ENCODE data around the gene MRPL51. TPM values are rescaled to one million over a fixed set of nuclear protein-coding genes. Genes with fewer than 3 reads are reported as not detected.

Gene MRPL51
- total and polyA plus RNA-seq, 9 of the 15 experiments (the other 6 are each of a cell fraction or from before 2014, with no cell fraction given), result 127 to 727 (median 208) TPM

- ATAC-seq, result no peak
- peaks cover 5 to 8% of the 10 kb centered on the region in 2 experiments; a peak in 4 of 5 replicates for H3K4me1 ChIP-seq (replicated peaks in 1 of 2; ENCODE audit: control insufficient read depth in 2 of 2, insufficient read depth in 2 of 2, low read length in 2 of 2)
- H4K20me1 ChIP-seq (replicated peaks; ENCODE audit: control insufficient read depth, insufficient read depth, low read length), result no peaks in the 10 kb centered on the region
- ChIA-PET CTCF (ENCODE audit: low intra/inter-chr PET ratio) (no interaction called here), POLR2A (interaction anchor here (0.6 to 1.3 kb wide), 5 partner anchors 13 to 415 kb away, joined by 3 to 7 read pairs (median 3); partner anchors contain the start of gene VAMP1)
- no peak overlapping the region for H3K9ac ChIP-seq (ENCODE audit: insufficient read depth in 1 of 2, low read depth in 2 of 2, low read length in 2 of 2)
- H3K9me3 ChIP-seq (replicated peaks; ENCODE audit: control insufficient read depth, insufficient read depth, low read depth, low read length), result no peaks in the 10 kb centered on the region
- H3K79me2 ChIP-seq (ENCODE audit: control insufficient read depth, insufficient read depth, low read length), result no peaks in the 10 kb centered on the region
- no peak for DNase-seq (ENCODE audit: extremely low read depth in 1 of 4, low spot score in 3 of 4)
- intact Hi-C loops (cut with micrococcal nuclease), result no loop called here
- 47% methylated on average over 12 of the region's 12 CpGs for WGBS (ENCODE audit: insufficient coverage, low coverage, missing lambda C conversion rate)
- H3K4me3 ChIP-seq, result no peak overlapping the region
- in situ Hi-C loops (cut with MboI), result loop anchor here (25.0 kb wide), 1 partner anchor 395 kb away; no protein-coding TSS in a partner anchor
- no peaks in the 10 kb centered on the region for H3K27me3 ChIP-seq (ENCODE audit: control insufficient read depth in 2 of 2, insufficient read depth in 2 of 2, low read length in 2 of 2)
- H2AFZ ChIP-seq (ENCODE audit: low read depth, low read length), result no peak overlapping the region
- no TSS peak for BruUV-seq (replicated peaks)
- H3K4me2 ChIP-seq (ENCODE audit: insufficient read depth, low read length), result no peak overlapping the region
- no peaks in the 10 kb centered on the region for H3K9me1 ChIP-seq (ENCODE audit: control insufficient read depth, insufficient read depth, low read length)
- 0 out of 3 replicates have a peak, but pooled peaks cover 5% of the 10 kb centered on the region for H3K36me3 ChIP-seq (ENCODE audit: control insufficient read depth, insufficient read depth, low read length)
- H3K27ac ChIP-seq (ENCODE audit: extremely low read depth, low read depth, low read length), result no peak overlapping the region
- FAIRE-seq, result no peak
- TF ChIP-seq MXI1 (IDR thresholded peaks at IDR 0.05; ENCODE audit: low read depth, low read length) (no peak), LARP7 (IDR thresholded peaks at IDR 0.05) (no peak), PHB (CRISPR knock-in tag; IDR thresholded peaks at IDR 0.05) (no peak), CBX1 (IDR thresholded peaks at IDR 0.05; ENCODE audit: low read depth) (no peak), CBX8 (IDR thresholded peaks at IDR 0.05; ENCODE audit: borderline replicate concordance, extremely low read depth, low read depth, low read length, poor library complexity, severe bottlenecking) (no peak), ZNF311 (CRISPR knock-in tag; IDR thresholded peaks at IDR 0.05) (no peak), ZNF644 (tag; IDR thresholded peaks at IDR 0.05; ENCODE audit: low read depth) (no peak)
- TF ChIP-seq, protein P1, sequence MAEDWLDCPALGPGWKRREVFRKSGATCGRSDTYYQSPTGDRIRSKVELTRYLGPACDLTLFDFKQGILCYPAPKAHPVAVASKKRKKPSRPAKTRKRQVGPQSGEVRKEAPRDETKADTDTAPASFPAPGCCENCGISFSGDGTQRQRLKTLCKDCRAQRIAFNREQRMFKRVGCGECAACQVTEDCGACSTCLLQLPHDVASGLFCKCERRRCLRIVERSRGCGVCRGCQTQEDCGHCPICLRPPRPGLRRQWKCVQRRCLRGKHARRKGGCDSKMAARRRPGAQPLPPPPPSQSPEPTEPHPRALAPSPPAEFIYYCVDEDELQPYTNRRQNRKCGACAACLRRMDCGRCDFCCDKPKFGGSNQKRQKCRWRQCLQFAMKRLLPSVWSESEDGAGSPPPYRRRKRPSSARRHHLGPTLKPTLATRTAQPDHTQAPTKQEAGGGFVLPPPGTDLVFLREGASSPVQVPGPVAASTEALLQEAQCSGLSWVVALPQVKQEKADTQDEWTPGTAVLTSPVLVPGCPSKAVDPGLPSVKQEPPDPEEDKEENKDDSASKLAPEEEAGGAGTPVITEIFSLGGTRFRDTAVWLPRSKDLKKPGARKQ (CRISPR knock-in tag; IDR thresholded peaks at IDR 0.05), result no peak
- TF ChIP-seq, protein P2, sequence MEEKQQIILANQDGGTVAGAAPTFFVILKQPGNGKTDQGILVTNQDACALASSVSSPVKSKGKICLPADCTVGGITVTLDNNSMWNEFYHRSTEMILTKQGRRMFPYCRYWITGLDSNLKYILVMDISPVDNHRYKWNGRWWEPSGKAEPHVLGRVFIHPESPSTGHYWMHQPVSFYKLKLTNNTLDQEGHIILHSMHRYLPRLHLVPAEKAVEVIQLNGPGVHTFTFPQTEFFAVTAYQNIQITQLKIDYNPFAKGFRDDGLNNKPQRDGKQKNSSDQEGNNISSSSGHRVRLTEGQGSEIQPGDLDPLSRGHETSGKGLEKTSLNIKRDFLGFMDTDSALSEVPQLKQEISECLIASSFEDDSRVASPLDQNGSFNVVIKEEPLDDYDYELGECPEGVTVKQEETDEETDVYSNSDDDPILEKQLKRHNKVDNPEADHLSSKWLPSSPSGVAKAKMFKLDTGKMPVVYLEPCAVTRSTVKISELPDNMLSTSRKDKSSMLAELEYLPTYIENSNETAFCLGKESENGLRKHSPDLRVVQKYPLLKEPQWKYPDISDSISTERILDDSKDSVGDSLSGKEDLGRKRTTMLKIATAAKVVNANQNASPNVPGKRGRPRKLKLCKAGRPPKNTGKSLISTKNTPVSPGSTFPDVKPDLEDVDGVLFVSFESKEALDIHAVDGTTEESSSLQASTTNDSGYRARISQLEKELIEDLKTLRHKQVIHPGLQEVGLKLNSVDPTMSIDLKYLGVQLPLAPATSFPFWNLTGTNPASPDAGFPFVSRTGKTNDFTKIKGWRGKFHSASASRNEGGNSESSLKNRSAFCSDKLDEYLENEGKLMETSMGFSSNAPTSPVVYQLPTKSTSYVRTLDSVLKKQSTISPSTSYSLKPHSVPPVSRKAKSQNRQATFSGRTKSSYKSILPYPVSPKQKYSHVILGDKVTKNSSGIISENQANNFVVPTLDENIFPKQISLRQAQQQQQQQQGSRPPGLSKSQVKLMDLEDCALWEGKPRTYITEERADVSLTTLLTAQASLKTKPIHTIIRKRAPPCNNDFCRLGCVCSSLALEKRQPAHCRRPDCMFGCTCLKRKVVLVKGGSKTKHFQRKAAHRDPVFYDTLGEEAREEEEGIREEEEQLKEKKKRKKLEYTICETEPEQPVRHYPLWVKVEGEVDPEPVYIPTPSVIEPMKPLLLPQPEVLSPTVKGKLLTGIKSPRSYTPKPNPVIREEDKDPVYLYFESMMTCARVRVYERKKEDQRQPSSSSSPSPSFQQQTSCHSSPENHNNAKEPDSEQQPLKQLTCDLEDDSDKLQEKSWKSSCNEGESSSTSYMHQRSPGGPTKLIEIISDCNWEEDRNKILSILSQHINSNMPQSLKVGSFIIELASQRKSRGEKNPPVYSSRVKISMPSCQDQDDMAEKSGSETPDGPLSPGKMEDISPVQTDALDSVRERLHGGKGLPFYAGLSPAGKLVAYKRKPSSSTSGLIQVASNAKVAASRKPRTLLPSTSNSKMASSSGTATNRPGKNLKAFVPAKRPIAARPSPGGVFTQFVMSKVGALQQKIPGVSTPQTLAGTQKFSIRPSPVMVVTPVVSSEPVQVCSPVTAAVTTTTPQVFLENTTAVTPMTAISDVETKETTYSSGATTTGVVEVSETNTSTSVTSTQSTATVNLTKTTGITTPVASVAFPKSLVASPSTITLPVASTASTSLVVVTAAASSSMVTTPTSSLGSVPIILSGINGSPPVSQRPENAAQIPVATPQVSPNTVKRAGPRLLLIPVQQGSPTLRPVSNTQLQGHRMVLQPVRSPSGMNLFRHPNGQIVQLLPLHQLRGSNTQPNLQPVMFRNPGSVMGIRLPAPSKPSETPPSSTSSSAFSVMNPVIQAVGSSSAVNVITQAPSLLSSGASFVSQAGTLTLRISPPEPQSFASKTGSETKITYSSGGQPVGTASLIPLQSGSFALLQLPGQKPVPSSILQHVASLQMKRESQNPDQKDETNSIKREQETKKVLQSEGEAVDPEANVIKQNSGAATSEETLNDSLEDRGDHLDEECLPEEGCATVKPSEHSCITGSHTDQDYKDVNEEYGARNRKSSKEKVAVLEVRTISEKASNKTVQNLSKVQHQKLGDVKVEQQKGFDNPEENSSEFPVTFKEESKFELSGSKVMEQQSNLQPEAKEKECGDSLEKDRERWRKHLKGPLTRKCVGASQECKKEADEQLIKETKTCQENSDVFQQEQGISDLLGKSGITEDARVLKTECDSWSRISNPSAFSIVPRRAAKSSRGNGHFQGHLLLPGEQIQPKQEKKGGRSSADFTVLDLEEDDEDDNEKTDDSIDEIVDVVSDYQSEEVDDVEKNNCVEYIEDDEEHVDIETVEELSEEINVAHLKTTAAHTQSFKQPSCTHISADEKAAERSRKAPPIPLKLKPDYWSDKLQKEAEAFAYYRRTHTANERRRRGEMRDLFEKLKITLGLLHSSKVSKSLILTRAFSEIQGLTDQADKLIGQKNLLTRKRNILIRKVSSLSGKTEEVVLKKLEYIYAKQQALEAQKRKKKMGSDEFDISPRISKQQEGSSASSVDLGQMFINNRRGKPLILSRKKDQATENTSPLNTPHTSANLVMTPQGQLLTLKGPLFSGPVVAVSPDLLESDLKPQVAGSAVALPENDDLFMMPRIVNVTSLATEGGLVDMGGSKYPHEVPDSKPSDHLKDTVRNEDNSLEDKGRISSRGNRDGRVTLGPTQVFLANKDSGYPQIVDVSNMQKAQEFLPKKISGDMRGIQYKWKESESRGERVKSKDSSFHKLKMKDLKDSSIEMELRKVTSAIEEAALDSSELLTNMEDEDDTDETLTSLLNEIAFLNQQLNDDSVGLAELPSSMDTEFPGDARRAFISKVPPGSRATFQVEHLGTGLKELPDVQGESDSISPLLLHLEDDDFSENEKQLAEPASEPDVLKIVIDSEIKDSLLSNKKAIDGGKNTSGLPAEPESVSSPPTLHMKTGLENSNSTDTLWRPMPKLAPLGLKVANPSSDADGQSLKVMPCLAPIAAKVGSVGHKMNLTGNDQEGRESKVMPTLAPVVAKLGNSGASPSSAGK (IDR thresholded peaks at IDR 0.05), result no peak
Observed at GRCh38 chr12:6457220-6457945, 35.7 kb downstream of the MRPL51 start.
